GM18508 (cell line): ENCODE results near the gene JAKMIP1.

Experiments
- ATAC-seq: cut with Tn5 transposase; IDR thresholded peaks from one replicate; pipeline ENCODE4 v1.9.1; 2021; ENCODE audit warnings: moderate number of reproducible peaks; ENCODE audit not compliant: insufficient read depth, unreplicated experiment

Gene JAKMIP1

DNA sequence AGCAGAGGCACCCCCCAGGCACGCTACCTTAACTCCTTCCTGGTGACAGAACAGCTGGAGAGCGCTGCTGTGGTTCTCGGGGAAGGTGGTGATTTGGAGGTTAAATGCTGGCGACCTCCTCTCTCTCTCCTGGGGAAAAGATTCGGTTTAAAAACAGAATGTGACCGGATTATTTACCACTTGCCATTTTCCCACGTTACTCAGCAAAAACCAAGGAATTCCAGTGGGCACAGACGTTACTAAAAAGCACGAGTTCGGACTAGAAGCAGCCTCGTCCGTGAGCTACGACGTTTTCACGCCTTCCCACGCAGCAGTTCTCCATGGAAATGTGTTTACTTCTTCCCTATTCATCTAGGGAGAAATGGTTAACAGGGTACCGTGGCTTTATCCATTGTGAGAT lies 149.8 kb downstream of the JAKMIP1 start:
- ATAC-seq = no peak

DNA sequence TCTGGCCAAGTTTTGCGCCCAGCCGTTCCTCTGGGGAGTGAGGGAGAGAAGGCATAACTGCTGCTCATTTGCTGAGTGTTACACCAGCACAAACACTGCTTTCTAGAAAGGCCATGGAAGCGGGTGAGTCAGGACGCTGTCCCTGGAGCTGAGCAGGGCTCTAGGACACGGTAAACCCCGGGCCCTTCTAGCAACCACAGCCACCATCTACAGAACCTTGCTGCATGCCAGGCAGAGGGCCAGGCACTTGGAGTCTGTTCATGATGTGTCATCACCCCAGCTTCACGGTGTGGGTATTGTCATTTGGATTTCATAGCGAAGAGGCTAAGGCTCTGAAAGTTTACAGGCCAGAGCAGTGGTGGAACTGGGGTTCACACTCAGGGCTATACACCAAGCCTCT lies 150.4 kb downstream of the JAKMIP1 start:
- ATAC-seq = no peak

DNA sequence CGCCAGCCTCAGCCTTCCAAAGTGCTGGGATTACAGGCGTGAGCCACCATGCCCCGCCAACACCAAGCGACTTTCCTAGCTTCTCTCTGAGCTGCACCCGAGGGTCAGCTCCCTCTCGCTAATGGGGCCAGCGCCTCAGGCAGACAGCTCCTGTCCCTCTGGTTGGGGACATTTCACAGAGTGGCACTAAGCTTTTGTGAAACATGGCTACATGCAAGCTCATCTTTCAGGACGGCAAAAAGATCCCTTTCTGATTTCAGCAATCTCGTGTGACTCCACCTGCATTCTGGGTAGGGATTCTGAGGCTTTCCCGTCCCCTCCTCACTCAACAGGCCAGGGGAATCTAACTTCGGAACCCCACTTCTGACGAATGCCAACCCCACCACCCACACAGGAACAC lies 151.1 kb downstream of the JAKMIP1 start:
- ATAC-seq = no peak

DNA sequence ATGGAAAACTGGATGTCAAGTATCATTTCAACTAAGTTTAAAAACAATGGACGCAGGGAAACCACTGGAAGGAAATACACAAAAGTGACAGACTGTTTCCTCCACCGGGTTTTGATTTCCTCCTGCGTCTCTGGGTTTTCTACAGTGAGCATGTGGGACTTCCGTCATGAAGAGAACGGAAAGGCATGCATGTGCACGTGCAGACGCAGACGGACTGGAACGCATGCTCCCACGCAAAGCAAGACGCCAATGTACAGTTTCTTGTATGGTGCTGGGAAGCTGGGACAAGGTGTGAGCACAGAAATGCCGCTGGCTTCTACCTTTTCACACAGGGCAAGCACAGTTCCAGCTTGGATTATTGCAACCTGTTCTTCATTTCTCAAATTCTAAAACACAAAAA lies 151.8 kb downstream of the JAKMIP1 start:
- ATAC-seq = no peak

DNA sequence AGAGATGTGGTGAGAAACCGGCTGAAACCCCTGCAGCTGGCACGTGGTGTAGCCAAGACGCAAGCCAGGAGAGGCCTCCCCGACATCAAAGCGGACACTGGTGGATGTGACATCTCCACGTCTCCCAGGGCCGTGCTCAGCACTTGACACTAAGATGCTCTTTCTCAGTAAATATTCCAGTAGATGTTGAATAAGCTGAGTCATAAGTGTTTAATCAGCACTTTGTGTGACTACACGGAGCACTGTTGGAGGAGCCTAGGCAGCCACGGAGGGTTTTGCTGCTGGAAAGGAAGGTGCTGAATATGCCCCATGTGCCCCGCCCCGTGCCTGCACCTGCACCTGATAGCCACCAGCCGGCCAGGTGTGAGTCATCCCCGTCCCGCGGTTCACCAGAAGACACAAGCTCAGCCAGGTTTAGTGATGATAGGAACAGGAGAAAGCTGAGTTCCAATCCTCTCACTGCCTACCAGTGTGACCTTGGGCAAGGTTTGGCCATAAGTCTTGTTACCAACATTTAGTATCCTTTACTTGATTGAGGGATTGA lies 153.1 kb downstream of the JAKMIP1 start:
- ATAC-seq = no peak

DNA sequence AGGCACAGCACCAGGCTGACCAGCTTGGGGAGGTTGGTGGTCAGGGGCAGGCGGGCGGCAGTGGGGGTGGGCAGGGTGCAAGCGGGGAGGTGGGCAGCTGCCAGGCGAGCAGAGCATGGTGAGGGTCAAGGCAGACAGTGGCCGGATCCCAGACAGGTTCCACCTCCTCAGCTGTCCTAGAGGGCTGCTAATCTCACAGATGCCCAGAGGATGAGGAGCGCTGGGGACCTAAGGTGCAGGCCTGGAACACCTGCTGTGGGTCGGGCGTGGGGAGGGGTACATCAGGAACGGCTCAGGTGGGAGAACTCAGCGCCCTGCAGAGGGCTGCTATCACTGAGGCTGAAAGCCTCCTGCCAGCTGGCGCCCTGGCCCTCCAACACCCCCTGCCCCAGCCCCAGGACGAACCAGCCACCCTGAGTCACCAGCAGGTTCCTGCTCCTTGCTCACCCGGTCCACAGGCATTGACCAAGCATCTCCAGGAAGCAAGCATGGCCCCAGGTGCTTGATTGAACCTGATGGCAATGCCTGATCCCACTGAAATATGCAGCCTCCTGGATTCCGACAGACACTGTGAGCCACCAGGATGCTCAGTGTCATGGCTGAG lies 153.7 kb downstream of the JAKMIP1 start:
- ATAC-seq = no peak

- no peak for ATAC-seq
Observed at GRCh38 chr4:6044805-6045204, 155.5 kb downstream of the JAKMIP1 start.

DNA sequence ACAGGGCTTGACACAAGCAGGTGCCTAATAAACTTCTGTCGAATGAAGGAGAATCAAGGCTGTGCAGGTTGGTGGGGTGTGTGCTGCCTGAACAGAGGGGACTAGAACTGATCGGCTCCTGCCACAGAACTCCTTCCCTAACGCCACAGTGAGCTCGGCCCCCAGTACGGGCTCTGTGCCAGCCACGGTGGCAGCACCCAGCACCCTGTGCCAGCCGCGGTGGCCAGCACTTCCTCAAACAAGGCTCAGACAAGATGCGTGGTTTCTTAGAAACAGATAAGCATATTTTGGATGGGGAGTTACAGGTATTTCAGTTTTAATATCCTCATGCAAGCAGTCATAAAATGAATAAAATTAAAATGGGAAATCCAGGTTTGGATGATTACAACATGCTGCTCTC lies 156.1 kb downstream of the JAKMIP1 start:
- no peak for ATAC-seq

- no peak for ATAC-seq
Observed at GRCh38 chr4:6043843-6044242, 156.5 kb downstream of the JAKMIP1 start.

DNA sequence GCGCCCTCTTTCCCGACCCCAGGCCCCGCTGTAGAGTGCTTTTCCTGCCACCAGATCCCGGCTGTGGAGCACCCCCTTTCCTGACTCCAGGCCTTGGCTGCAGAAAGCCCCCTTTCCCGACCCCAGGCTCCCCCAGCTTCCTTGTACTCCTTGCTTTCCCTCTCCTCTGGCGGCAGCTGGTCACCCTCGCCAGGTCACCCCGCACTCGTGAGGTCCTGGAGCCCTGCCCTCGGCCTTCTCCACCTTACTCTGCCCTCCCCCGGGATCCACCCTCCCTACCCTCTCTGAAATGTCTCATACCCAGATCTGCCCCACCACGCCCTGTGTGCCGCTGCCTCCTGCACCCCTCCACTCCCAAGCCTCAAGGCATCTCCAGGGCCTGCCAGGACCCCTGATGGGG lies 157.2 kb downstream of the JAKMIP1 start:
- no peak for ATAC-seq

DNA sequence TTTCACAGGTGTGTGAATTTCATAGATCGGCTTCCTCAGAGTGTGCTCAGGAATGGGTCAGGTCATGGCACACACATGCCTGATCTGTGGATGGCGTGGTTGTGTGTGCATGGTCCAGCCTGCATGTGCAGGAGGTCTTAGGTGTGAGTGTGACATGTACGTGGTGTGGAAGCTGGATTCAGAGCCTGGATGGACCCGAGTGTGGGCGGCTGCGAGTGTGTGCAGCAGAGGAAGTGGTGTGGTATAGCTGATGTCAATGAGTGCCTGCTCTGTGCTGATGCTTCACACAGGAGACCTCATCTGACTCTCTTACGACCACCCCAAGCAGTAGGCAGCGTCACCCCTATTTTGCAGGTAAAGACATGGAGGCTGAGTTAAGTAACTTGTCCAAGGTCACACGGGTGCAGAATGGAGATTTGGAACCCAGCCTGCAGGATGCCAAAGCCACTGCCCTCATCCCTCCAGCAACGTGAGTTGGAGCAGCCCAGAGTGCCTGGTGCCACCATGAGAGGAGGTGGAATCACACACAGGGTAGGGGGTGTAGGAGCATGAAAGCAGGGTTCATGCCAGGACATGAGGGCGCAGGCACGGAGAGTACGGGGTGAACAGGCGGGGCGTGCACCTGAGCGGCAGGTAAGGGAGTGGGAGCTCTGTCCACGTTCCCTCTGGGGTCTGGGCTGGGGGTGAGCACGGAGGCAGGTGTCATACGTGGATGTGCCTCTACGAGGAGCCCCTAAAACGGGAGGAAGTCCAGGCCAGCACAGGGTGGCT lies 157.9 kb downstream of the JAKMIP1 start:
- no peak for ATAC-seq

DNA sequence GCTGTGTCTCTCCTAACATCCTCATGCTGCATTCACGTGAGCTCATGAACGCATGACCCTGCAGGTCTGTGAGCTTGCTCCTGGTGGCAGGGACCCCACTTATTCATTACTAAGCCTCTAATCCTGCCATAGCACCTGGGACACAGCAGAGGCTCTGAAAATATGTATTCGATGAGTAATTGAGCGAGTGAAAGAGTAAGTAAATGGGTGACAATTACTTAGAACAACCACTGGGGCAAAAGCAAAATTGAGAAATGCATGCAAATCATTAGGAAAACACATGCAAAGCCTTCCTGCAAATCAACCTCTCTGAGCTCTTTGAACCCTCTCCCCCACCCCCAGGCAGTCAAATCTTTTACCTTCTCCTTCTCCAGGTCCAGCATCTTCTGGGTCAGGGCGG lies 158.5 kb downstream of the JAKMIP1 start:
- ATAC-seq = no peak

DNA sequence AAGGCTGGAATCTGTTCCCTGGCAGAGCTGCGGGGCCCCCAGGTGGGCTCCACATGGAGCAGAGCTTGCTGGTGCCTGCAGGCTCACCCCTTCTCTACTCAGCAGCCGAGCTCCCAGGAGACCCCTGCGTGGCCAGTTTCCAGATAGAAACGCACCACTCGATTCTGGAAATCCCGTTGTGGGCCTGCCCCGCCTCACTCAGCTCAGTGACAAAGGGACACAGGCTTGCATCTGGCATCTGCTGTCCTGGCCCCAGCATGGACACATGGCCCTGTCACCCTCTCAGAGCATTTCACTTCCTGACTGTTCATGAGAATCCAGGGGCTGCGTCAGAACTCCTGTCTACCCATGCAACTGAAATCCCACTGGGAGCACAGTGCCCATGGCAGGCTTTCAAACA lies 161.6 kb downstream of the JAKMIP1 start:
- ATAC-seq = no peak

- ATAC-seq = no peak
Observed at GRCh38 chr4:6035786-6036185, 164.6 kb downstream of the JAKMIP1 start.

- no peak for ATAC-seq
Observed at GRCh38 chr4:6033381-6033780, 167.0 kb downstream of the JAKMIP1 start.

- no peak for ATAC-seq
Observed at GRCh38 chr4:6032249-6033244, 167.8 kb downstream of the JAKMIP1 start.

DNA sequence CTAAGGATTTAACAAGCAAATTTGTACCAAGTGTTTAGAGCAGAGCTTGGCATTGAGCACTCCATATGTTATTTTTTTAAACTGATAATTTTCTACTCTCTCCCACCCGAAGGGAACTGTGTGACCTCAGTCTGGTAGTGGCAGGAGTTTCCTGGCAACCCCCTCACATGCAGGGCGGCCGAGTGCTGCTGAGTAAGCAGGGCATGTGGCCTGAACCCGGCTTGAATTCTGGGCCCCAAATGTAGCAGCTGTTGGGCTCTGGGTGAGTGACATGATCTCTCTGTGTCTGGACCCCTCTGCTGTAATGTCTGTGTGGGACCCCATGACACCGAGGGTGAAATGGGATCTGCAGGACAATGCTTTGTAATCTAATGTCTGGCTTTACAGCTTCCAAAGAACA lies 168.5 kb downstream of the JAKMIP1 start:
- ATAC-seq = no peak

DNA sequence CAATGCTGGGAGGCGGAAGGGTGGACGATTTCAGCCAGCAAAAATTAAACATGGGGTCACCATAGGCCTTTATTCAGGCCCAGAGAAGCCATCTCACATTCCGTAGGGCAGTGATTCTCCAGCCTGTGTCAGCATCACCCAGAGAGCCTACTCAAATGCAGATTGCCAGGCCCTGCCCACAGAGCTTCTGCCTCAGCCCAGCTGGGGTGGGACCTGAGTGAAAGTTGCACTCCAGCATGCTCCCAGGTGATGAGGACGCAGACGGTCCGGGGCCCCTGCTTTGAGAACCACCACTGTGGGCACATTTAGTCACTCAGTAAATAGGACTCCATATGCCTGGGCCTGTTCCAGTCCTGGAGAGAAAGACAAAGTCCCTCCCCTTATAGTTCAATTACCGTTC lies 169.7 kb downstream of the JAKMIP1 start:
- no peak for ATAC-seq

DNA sequence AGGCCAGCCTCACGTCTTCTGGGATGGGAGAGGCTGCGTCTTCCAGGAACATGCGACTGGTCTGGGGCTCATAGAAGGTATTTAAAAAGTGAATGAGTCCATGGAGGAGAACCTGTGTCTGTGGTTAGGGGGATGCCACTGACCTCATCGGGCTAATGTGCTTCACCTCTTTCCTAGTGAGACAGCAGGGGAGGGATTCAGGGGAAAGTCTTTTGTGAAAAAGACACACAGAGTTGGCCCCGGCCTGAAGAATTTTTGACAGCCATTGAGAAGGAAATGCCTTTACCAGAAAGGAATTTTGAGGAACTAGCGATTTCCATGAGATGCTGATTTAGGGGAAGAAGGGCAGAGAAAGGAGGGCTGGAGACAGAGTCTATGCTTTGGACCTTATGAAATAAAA lies 171.1 kb downstream of the JAKMIP1 start:
- ATAC-seq = no peak

GRCh38 chr4:6028168-6028567 lies 172.2 kb downstream of the JAKMIP1 start:
- no peak for ATAC-seq

- no peak for ATAC-seq
Observed at GRCh38 chr4:6027392-6027791, 173.0 kb downstream of the JAKMIP1 start.
